SK-N-MC (cell line): ENCODE measurements around the gene KCNAB1.

Experiments
- EZH2 ChIP-seq: fragments of 200-600 bp; sonication (generic); IDR thresholded peaks from one replicate; pipeline ENCODE4 v1.6.1; 2017; ENCODE audit warnings: antibody characterized with exemption
- FOXP2 ChIP-seq: optimal IDR thresholded peaks from 2 replicates; pipeline ENCODE3; 2011; ENCODE audit warnings: mild to moderate bottlenecking, moderate library complexity; ENCODE audit not compliant: insufficient read depth; ENCODE audit errors: extremely low read length, control extremely low read depth
- POLR2AphosphoS5 ChIP-seq: IDR thresholded peaks from 2 replicates; pipeline ENCODE4 v1.6.1; 2012; ENCODE audit warnings: mild to moderate bottlenecking, low read depth, low read length, borderline replicate concordance

- no peak for TF ChIP-seq EZH2
- TF ChIP-seq POLR2AphosphoS5: no peak
- TF ChIP-seq FOXP2: no peak
Measured at GRCh38 chr3:156390846-156391245, 270.5 kb downstream of the KCNAB1 start.
